ENCODE data around the gene EDN1.

Gene EDN1

DNA sequence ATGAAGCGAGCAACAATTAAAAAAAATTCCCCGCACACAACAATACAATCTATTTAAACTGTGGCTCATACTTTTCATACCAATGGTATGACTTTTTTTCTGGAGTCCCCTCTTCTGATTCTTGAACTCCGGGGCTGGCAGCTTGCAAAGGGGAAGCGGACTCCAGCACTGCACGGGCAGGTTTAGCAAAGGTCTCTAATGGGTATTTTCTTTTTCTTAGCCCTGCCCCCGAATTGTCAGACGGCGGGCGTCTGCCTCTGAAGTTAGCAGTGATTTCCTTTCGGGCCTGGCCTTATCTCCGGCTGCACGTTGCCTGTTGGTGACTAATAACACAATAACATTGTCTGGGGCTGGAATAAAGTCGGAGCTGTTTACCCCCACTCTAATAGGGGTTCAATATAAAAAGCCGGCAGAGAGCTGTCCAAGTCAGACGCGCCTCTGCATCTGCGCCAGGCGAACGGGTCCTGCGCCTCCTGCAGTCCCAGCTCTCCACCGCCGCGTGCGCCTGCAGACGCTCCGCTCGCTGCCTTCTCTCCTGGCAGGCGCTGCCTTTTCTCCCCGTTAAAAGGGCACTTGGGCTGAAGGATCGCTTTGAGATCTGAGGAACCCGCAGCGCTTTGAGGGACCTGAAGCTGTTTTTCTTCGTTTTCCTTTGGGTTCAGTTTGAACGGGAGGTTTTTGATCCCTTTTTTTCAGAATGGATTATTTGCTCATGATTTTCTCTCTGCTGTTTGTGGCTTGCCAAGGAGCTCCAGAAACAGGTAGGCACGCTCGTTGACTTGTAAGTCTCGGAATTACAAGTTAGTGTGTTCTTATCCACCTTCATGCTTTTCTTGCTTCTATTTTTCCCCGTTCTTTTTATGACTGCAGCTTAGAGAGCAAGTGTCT is at the start of gene EDN1:
TSS of gene EDN1 (plus strand) at position 429 of the 888 bp plus-strand sequence. CDS start at position 698, 269 bp downstream.
- Histone ChIP-seq H3K4me1 (ENCODE audit: control insufficient read depth, insufficient read depth, low read length) (peaks cover 15% of the 10 kb centered on the region), H3K27me3 (ENCODE audit: control insufficient read depth in 1 of 2, insufficient read depth in 2 of 2, low read length in 2 of 2) (no peaks in the 10 kb centered on the region), H3K27ac (ENCODE audit: low read length) (no peak within 1 kb of the TSS), H3K36me3 (ENCODE audit: control insufficient read depth in 2 of 2, insufficient read depth in 2 of 2, low read length in 2 of 2) (no peaks in the 10 kb centered on the region), H3K4me3 (ENCODE audit: low read length in 2 of 2) (peak within 1 kb of the TSS; percentile 62 to 81), H3K9ac (ENCODE audit: low read length in 2 of 2) (peak within 1 kb of the TSS; percentile 52 to 74), H3K9me3 (ENCODE audit: control insufficient read depth in 2 of 2, low read length in 2 of 2) (no peaks in the 10 kb centered on the region)

DNA sequence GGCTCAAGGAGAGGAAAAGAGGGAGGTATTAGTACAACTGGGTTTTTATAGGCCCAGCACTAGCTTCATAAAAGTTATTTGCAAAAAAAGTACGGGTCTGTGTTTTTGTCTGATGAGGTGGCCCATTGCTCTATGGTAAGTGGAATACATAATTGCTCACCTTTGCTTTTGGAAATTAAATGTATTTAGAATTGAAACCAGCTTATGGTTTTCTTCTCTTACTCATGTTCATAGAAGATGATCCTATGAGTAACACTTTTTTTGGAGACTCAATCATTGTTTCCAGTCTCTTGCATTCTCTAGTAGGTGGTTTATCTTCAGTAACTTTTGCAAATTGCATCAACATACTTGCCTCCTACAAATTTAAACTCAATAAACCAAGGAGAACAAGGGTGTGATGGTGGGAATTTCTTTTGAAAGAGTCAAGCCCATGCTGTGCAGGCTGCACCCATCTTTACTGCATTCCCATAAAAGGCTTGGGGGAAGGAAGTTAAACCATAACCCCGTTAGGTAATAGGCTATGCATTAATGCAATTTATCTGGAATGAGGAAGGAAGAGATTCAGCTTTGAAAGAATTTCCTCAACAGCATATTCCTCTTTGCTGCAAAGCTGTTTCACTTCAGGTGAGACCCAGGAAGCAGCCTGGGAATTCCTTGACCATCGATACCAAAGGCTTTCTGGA is 48.5 kb upstream of the EDN1 start:
- H3K4me3 ChIP-seq (ENCODE audit: low read length in 2 of 2): no peak overlapping the region
- H3K36me3 ChIP-seq (ENCODE audit: control insufficient read depth in 2 of 2, insufficient read depth in 2 of 2, low read length in 2 of 2): no peaks in the 10 kb centered on the region
- H3K27ac ChIP-seq (ENCODE audit: low read length): no peak overlapping the region
- no peaks in the 10 kb centered on the region for H3K27me3 ChIP-seq (ENCODE audit: control insufficient read depth in 1 of 2, insufficient read depth in 2 of 2, low read length in 2 of 2)
- H3K9ac ChIP-seq (ENCODE audit: low read length in 2 of 2): no peak overlapping the region
- H3K4me1 ChIP-seq (ENCODE audit: control insufficient read depth, insufficient read depth, low read length): no peaks in the 10 kb centered on the region
- no peaks in the 10 kb centered on the region for H3K9me3 ChIP-seq (ENCODE audit: control insufficient read depth in 2 of 2, low read length in 2 of 2)

DNA sequence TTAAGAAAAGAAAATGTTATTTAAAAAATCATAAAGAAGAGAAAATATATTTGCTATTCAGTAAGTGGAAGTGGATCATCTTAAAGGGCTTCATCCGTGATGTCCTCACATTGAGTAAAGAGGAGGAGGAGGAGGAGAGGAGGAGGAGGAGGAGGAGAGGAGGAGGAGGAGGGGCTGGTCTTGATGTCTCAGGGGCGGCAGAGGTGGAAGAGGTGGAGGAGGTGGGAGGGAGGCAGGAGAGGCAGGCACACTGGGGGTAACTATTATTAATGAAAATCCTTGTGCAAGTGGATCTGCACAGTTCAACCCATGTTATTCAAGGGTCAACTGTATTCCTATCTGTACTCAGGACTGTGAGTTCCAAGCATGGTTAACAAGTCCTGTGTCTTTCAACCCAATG is 47.0 kb upstream of the EDN1 start:
- H3K4me1 ChIP-seq (ENCODE audit: control insufficient read depth, insufficient read depth, low read length): no peaks in the 10 kb centered on the region
- H3K27me3 ChIP-seq (ENCODE audit: control insufficient read depth in 1 of 2, insufficient read depth in 2 of 2, low read length in 2 of 2): no peaks in the 10 kb centered on the region

DNA sequence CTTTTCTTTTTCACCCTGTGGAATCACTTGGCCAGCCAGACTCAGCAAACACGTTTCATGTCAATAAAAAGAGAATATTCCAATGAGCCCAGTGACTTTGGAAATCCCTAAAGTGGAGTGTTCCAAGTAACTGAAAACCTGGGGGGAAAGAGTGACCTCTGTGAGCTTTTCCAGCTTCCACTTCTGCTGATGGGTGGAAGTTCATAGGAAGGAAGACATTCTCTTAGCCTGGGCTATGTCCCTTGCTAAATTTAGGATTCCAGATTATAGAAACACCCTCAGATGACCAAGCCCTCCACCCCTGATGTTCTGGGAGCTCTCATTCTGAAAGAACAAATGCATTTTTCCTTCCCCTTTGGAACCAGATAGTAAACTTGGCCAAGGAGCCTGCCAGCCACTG is 44.8 kb upstream of the EDN1 start:
- no peak overlapping the region for H3K27ac ChIP-seq (ENCODE audit: low read length)
- no peak overlapping the region for H3K4me3 ChIP-seq (ENCODE audit: low read length in 2 of 2)
- no peaks in the 10 kb centered on the region for H3K36me3 ChIP-seq (ENCODE audit: control insufficient read depth in 2 of 2, insufficient read depth in 2 of 2, low read length in 2 of 2)
- H3K27me3 ChIP-seq (ENCODE audit: control insufficient read depth in 1 of 2, insufficient read depth in 2 of 2, low read length in 2 of 2): no peaks in the 10 kb centered on the region
- H3K9ac ChIP-seq (ENCODE audit: low read length in 2 of 2): no peak overlapping the region
- no peaks in the 10 kb centered on the region for H3K4me1 ChIP-seq (ENCODE audit: control insufficient read depth, insufficient read depth, low read length)
- H3K9me3 ChIP-seq (ENCODE audit: control insufficient read depth in 2 of 2, low read length in 2 of 2): no peaks in the 10 kb centered on the region

More for the DNA sequence above, 47.0 kb upstream of the EDN1 start:
- Histone ChIP-seq H3K36me3 (ENCODE audit: control insufficient read depth in 2 of 2, insufficient read depth in 2 of 2, low read length in 2 of 2) (no peaks in the 10 kb centered on the region), H3K9ac (ENCODE audit: low read length in 2 of 2) (no peak overlapping the region), H3K9me3 (ENCODE audit: control insufficient read depth in 2 of 2, low read length in 2 of 2) (no peaks in the 10 kb centered on the region), H3K27ac (ENCODE audit: low read length) (no peak overlapping the region), H3K4me3 (ENCODE audit: low read length in 2 of 2) (no peak overlapping the region)

DNA sequence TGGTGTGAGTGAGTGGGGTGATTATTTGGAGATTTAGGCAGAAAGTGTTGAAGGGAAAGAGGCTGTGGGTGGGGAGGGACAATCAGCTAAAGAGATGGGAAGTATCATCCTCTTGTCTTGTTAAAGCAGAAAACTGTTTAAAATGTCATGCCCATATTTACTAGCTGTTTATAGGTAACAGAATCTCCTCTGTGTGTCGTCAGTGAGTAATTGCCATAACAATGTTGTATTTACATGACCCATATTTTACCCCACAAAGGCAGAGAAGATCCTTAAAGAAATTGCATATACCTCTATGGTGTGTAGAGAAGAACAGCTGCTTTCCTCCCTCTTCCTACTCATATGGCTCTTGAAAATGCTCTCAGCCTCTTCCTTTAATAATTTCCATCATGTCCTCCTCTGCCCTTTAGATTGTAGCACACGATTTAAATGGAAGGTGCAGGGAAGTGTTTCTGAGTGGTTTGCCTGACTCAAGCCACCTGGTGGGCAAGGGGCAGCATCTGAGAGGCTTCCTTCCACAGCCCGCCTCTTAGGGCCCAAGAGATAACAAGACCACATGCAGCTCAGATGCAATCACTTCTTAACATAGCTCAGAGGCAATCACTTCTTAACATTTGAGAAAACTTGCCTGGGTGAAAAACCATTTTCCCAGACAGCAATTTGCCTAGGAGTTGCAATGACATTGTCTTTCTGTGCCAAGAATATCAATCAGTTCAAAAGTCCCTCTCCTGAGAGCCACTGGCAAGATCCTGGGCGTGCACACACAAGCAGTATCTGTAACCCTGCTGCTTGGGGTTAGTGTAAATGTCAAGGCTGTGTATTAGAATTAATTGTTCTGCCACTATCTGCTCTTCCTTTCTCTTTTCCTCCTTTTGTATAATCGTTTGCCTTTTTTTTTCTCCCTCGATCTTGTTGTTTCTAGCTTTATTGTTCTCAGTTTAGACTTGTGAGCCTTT is 44.1 kb upstream of the EDN1 start:
- H3K27me3 ChIP-seq (ENCODE audit: control insufficient read depth in 1 of 2, insufficient read depth in 2 of 2, low read length in 2 of 2): no peaks in the 10 kb centered on the region
- H3K27ac ChIP-seq (ENCODE audit: low read length): no peak overlapping the region
- no peaks in the 10 kb centered on the region for H3K4me1 ChIP-seq (ENCODE audit: control insufficient read depth, insufficient read depth, low read length)
- H3K4me3 ChIP-seq (ENCODE audit: low read length in 2 of 2): no peak overlapping the region
- no peak overlapping the region for H3K9ac ChIP-seq (ENCODE audit: low read length in 2 of 2)
- H3K9me3 ChIP-seq (ENCODE audit: control insufficient read depth in 2 of 2, low read length in 2 of 2): no peaks in the 10 kb centered on the region
- no peaks in the 10 kb centered on the region for H3K36me3 ChIP-seq (ENCODE audit: control insufficient read depth in 2 of 2, insufficient read depth in 2 of 2, low read length in 2 of 2)

DNA sequence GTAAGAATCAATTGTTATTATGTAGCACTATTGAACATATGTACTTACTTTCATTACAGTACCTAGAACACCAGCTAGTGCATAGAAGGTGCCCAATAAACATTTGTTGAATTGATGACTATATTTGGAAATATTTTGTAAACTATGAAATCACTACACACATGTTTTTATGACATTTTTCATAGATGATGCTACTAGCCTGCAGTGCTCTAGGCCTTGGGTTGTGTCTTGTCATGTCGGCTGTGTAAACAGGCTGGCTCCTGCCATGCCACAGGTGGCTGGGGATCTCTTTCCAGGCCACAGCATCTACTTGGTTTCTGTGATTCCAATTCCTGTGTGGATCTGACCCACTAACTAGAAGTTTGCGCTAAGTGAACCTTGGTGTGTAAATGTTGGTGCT is 43.3 kb upstream of the EDN1 start:
- no peaks in the 10 kb centered on the region for H3K9me3 ChIP-seq (ENCODE audit: control insufficient read depth in 2 of 2, low read length in 2 of 2)
- no peak overlapping the region for H3K9ac ChIP-seq (ENCODE audit: low read length in 2 of 2)
- H3K27me3 ChIP-seq (ENCODE audit: control insufficient read depth in 1 of 2, insufficient read depth in 2 of 2, low read length in 2 of 2): no peaks in the 10 kb centered on the region
- H3K4me3 ChIP-seq (ENCODE audit: low read length in 2 of 2): no peak overlapping the region
- H3K4me1 ChIP-seq (ENCODE audit: control insufficient read depth, insufficient read depth, low read length): no peaks in the 10 kb centered on the region
- H3K36me3 ChIP-seq (ENCODE audit: control insufficient read depth in 2 of 2, insufficient read depth in 2 of 2, low read length in 2 of 2): no peaks in the 10 kb centered on the region
- H3K27ac ChIP-seq (ENCODE audit: low read length): no peak overlapping the region

DNA sequence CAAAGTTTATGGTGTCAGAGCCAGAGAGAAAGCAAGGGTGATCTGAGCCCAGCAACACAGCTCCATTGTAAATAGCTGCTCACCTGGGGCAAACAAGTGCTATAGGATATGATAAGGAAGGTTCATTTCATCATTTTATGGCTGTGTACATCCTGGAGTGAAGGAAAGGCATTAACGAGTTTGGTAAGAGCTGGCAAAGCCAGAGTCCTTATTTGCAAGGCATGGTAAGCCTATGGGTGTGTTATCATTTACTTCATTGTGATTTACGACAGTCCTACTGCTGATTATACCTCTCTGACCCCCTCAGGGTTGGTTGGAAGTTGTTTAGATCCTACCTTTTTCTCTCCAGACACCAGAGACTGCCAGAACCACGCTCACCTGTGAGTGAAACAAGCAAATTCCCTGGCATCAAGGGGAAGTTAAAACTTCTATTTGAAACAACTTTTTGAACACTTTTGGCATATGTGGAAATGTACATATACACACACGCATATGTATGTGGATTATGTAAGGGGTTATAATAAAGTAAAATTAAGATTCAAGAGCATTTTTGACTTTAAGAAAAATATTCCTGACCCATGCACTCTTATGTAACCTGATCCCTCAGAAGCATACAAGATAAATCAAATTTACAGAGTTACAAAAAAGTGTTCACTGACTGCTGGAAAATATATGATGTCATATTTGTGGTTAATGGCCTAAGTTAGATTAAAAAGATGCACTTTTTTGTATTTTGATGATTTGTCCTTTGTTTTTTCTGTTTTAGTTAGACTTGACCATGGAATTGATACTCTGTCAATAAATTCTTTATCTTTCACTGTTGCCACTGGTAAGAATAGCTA is 40.4 kb upstream of the EDN1 start:
- Histone ChIP-seq H3K27ac (ENCODE audit: low read length) (no peak overlapping the region), H3K27me3 (ENCODE audit: control insufficient read depth in 1 of 2, insufficient read depth in 2 of 2, low read length in 2 of 2) (no peaks in the 10 kb centered on the region), H3K4me3 (ENCODE audit: low read length in 2 of 2) (no peak overlapping the region), H3K36me3 (ENCODE audit: control insufficient read depth in 2 of 2, insufficient read depth in 2 of 2, low read length in 2 of 2) (no peaks in the 10 kb centered on the region), H3K4me1 (ENCODE audit: control insufficient read depth, insufficient read depth, low read length) (no peaks in the 10 kb centered on the region), H3K9me3 (ENCODE audit: control insufficient read depth in 2 of 2, low read length in 2 of 2) (no peaks in the 10 kb centered on the region), H3K9ac (ENCODE audit: low read length in 2 of 2) (no peak overlapping the region)

DNA sequence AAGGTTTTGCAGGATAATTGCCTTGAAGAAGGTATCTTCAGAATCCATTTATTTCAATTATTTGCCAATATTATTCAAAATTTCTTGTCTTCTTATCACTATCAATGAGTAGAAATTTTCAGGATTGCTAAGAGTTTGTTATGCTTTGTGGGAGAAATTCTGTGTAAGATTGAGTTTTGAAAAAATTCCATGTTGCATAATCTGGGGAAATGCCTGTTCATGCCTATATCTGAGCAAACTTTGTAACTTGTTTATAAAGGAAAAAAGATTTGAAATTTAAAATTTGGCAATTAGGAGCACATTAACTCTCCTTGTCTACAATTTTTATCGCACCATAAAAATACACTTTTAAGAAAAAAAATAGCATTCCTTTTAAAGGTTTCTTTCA is 39.8 kb upstream of the EDN1 start:
- no peaks in the 10 kb centered on the region for H3K9me3 ChIP-seq (ENCODE audit: control insufficient read depth in 2 of 2, low read length in 2 of 2)
- H3K4me1 ChIP-seq (ENCODE audit: control insufficient read depth, insufficient read depth, low read length): no peaks in the 10 kb centered on the region
- no peak overlapping the region for H3K27ac ChIP-seq (ENCODE audit: low read length)

DNA sequence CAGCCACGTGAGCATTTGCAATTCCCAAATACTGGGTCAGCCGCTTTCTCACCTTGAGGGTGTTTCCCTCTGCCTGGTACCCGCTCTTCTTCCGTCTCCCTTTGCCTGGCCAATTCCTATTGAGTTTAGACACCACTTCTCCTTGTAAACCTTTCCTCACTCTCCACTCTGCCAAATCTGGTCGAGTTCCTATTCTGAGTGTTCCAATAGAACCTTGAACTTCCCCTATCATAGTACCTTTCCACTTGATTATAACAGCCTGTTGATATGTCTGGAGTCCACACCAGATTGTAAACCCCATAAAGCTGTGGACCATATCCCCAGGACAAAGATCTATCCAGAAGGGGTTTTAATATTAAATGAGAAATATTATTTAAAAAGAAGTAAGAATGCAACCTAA is 36.0 kb upstream of the EDN1 start:
- Histone ChIP-seq H3K4me3 (ENCODE audit: low read length in 2 of 2) (no peak overlapping the region), H3K9me3 (ENCODE audit: control insufficient read depth in 2 of 2, low read length in 2 of 2) (no peaks in the 10 kb centered on the region), H3K9ac (ENCODE audit: low read length in 2 of 2) (no peak overlapping the region), H3K27ac (ENCODE audit: low read length) (no peak overlapping the region), H3K4me1 (ENCODE audit: control insufficient read depth, insufficient read depth, low read length) (no peaks in the 10 kb centered on the region), H3K27me3 (ENCODE audit: control insufficient read depth in 1 of 2, insufficient read depth in 2 of 2, low read length in 2 of 2) (no peaks in the 10 kb centered on the region), H3K36me3 (ENCODE audit: control insufficient read depth in 2 of 2, insufficient read depth in 2 of 2, low read length in 2 of 2) (no peaks in the 10 kb centered on the region)

More for the DNA sequence above, 39.8 kb upstream of the EDN1 start:
- Histone ChIP-seq H3K36me3 (ENCODE audit: control insufficient read depth in 2 of 2, insufficient read depth in 2 of 2, low read length in 2 of 2) (no peaks in the 10 kb centered on the region), H3K9ac (ENCODE audit: low read length in 2 of 2) (no peak overlapping the region), H3K4me3 (ENCODE audit: low read length in 2 of 2) (no peak overlapping the region), H3K27me3 (ENCODE audit: control insufficient read depth in 1 of 2, insufficient read depth in 2 of 2, low read length in 2 of 2) (no peaks in the 10 kb centered on the region)

DNA sequence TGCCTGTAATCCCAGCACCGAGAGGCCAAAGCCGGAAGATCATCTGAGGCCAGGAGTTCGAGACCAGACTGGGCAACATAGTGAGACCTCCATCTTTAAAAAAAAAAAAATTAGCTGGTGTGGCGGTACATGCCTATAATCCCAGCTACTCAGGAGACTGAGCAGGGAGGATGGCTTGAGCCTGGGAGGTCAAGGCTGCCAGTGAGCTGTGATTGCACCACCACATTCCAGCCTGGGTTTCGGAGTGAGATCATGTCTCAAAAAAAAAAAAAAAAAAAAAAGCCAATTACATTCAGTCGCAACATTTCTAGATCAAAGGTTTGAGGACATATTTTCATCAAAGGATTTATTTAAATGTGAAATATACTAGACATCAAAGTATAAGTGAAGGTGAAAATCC is 32.0 kb upstream of the EDN1 start:
- Histone ChIP-seq H3K4me1 (ENCODE audit: control insufficient read depth, insufficient read depth, low read length) (no peaks in the 10 kb centered on the region), H3K27ac (ENCODE audit: low read length) (no peak overlapping the region), H3K4me3 (ENCODE audit: low read length in 2 of 2) (no peak overlapping the region), H3K9me3 (ENCODE audit: control insufficient read depth in 2 of 2, low read length in 2 of 2) (no peaks in the 10 kb centered on the region), H3K27me3 (ENCODE audit: control insufficient read depth in 1 of 2, insufficient read depth in 2 of 2, low read length in 2 of 2) (no peaks in the 10 kb centered on the region), H3K9ac (ENCODE audit: low read length in 2 of 2) (no peak overlapping the region), H3K36me3 (ENCODE audit: control insufficient read depth in 2 of 2, insufficient read depth in 2 of 2, low read length in 2 of 2) (no peaks in the 10 kb centered on the region)
